ENCODE measurements around the gene PLA2G7. TPM values are rescaled to one million over a fixed set of nuclear protein-coding genes. Genes with fewer than 3 reads are reported as not detected.

Gene PLA2G7
- polyA plus RNA-seq, 3 donors, result 10.2 to 53.5 (median 24.4) TPM

DNA sequence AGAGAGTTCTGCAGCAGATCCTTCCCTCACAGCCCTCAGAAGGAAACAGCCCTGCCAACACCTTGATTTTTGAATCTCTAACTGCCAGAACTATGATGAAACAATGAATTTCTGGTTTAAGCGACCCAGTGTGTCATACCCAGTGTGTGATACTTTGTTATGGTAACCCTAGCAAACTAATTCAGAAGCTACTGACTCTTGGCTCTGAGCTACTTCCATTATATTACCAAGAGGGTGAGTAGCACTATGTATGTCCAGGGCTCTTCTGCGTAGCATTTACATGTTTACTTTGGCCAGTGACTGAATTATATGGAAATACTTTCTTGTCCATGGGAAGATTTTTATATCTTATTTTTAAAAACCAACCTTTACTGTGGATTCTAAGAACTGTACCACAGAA, 28.3 kb upstream of the PLA2G7 start:
- 80% methylated on average over 1 of the region's 2 CpGs for WGBS (ENCODE audit: insufficient coverage)
- DNase-seq, result no peak

GRCh38 chr6:46760925-46761324, 25.8 kb upstream of the PLA2G7 start:
- peaks cover 0 to 3% (median 0%) of the 10 kb centered on the region in 7 donors for H3K9me3 Mint-ChIP-seq
- no peaks in the 10 kb centered on the region for H3K79me2 ChIP-seq (ENCODE audit: insufficient read depth, low read length)
- no peaks in the 10 kb centered on the region for H3K36me3 Mint-ChIP-seq
- peak overlapping the region in 1 of 7 donors; percentile 26 for H3K27ac Mint-ChIP-seq
- H3K27me3 ChIP-seq (ENCODE audit: control insufficient read depth in 2 of 2, insufficient read depth in 2 of 2, low read length in 2 of 2), result no peaks in the 10 kb centered on the region
- H2AFZ ChIP-seq (ENCODE audit: insufficient read depth, low read depth, low read length, poor library complexity, severe bottlenecking), result no peak overlapping the region
- H3K4me2 ChIP-seq (replicated peaks; ENCODE audit: extremely low read depth, low read length, poor library complexity, severe bottlenecking), result no peak overlapping the region
- no peak overlapping the region for H3K27ac ChIP-seq (ENCODE audit: low read depth in 1 of 2, low read length in 2 of 2)
- no peaks in the 10 kb centered on the region for H3K27me3 Mint-ChIP-seq (ENCODE audit: low read depth in 3 of 3)
- TF ChIP-seq, protein P1, sequence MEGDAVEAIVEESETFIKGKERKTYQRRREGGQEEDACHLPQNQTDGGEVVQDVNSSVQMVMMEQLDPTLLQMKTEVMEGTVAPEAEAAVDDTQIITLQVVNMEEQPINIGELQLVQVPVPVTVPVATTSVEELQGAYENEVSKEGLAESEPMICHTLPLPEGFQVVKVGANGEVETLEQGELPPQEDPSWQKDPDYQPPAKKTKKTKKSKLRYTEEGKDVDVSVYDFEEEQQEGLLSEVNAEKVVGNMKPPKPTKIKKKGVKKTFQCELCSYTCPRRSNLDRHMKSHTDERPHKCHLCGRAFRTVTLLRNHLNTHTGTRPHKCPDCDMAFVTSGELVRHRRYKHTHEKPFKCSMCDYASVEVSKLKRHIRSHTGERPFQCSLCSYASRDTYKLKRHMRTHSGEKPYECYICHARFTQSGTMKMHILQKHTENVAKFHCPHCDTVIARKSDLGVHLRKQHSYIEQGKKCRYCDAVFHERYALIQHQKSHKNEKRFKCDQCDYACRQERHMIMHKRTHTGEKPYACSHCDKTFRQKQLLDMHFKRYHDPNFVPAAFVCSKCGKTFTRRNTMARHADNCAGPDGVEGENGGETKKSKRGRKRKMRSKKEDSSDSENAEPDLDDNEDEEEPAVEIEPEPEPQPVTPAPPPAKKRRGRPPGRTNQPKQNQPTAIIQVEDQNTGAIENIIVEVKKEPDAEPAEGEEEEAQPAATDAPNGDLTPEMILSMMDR (IDR thresholded peaks at IDR 0.05), result no peak
- H3K36me3 ChIP-seq (replicated peaks in 1 of 2; ENCODE audit: control insufficient read depth in 1 of 2, insufficient read depth in 2 of 2, low read length in 2 of 2), result no peaks in the 10 kb centered on the region
- H3K4me3 ChIP-seq (replicated peaks in 1 of 3; ENCODE audit: low read depth in 2 of 3, low read length in 3 of 3), result no peak overlapping the region
- peaks cover 0 to 4% of the 10 kb centered on the region in 2 donors for H3K4me1 ChIP-seq (ENCODE audit: control insufficient read depth in 1 of 2, insufficient read depth in 2 of 2, low read length in 2 of 2)
- H3K4me1 Mint-ChIP-seq, result peaks cover 15% of the 10 kb centered on the region
- intact Hi-C loops (cut with micrococcal nuclease), result no loop called here
- no peak overlapping the region for H3K9ac ChIP-seq (ENCODE audit: insufficient read depth, low read length, poor library complexity, severe bottlenecking)
- H3K4me3 Mint-ChIP-seq, result no peak overlapping the region
- no peak for DNase-seq
- H3K9me3 ChIP-seq (replicated peaks in 1 of 2; ENCODE audit: control insufficient read depth in 1 of 2, insufficient read depth in 1 of 2, low read length in 2 of 2), result no peaks in the 10 kb centered on the region
- no CpG with 5 or more reads among the region's 3 CpGs for WGBS (ENCODE audit: insufficient coverage)
- no peaks in the 10 kb centered on the region for H4K20me1 ChIP-seq (ENCODE audit: insufficient read depth, low read length)

More for the DNA sequence above, 28.3 kb upstream of the PLA2G7 start:
- Histone ChIP-seq H4K20me1 (ENCODE audit: insufficient read depth, low read length) (no peaks in the 10 kb centered on the region), H3K79me2 (ENCODE audit: insufficient read depth, low read length) (no peaks in the 10 kb centered on the region), H3K27me3 (ENCODE audit: control insufficient read depth in 2 of 2, insufficient read depth in 2 of 2, low read length in 2 of 2) (no peaks in the 10 kb centered on the region), H3K9ac (ENCODE audit: insufficient read depth, low read length, poor library complexity, severe bottlenecking) (no peak overlapping the region), H3K9me3 (replicated peaks in 1 of 2; ENCODE audit: control insufficient read depth in 1 of 2, insufficient read depth in 1 of 2, low read length in 2 of 2) (no peaks in the 10 kb centered on the region), H3K4me3 (replicated peaks in 1 of 3; ENCODE audit: low read depth in 2 of 3, low read length in 3 of 3) (no peak overlapping the region), H2AFZ (ENCODE audit: insufficient read depth, low read depth, low read length, poor library complexity, severe bottlenecking) (no peak overlapping the region), H3K4me2 (replicated peaks; ENCODE audit: extremely low read depth, low read length, poor library complexity, severe bottlenecking) (no peak overlapping the region), H3K27ac (ENCODE audit: low read depth in 1 of 2, low read length in 2 of 2) (no peak overlapping the region), H3K4me1 (ENCODE audit: control insufficient read depth in 1 of 2, insufficient read depth in 2 of 2, low read length in 2 of 2) (peaks cover 0 to 4% of the 10 kb centered on the region in 2 donors), H3K36me3 (replicated peaks in 1 of 2; ENCODE audit: control insufficient read depth in 1 of 2, insufficient read depth in 2 of 2, low read length in 2 of 2) (no peaks in the 10 kb centered on the region)
- intact Hi-C loops (cut with micrococcal nuclease), result no loop called here
- Mint-ChIP-seq H3K4me1 (peaks cover 15% of the 10 kb centered on the region), H3K9me3 (peaks cover 0 to 7% (median 3%) of the 10 kb centered on the region in 7 donors), H3K4me3 (no peak overlapping the region), H3K27me3 (ENCODE audit: low read depth in 3 of 3) (no peaks in the 10 kb centered on the region), H3K36me3 (peaks cover 0 to 4% of the 10 kb centered on the region in 2 donors), H3K27ac (no peak overlapping the region)
- TF ChIP-seq, protein P1 (IDR thresholded peaks at IDR 0.05), result no peak

All from CD14-positive monocyte (primary cell).